SK-N-SH (cell line): ENCODE data around the gene PLA2G4E.

Experiments used
- CTCF ChIP-seq: fragments of 200-600 bp; sonication (generic); IDR thresholded peaks from 2 replicates; pipeline ENCODE4 v1.6.1; 2017; ENCODE audit warnings: antibody characterized with exemption, mild to moderate bottlenecking, moderate library complexity
- POLR2AphosphoS5 ChIP-seq: IDR thresholded peaks from 2 replicates; pipeline ENCODE4 v1.6.1; 2012; ENCODE audit warnings: low read depth, low read length
- SIN3A ChIP-seq: IDR thresholded peaks from 2 replicates; pipeline ENCODE4 v1.6.1; 2012; ENCODE audit warnings: low read depth, mild to moderate bottlenecking, low read length, moderate library complexity, borderline replicate concordance
- TCF12 ChIP-seq: IDR thresholded peaks from 2 replicates; pipeline ENCODE4 v1.4.0; 2012
- YY1 ChIP-seq: IDR thresholded peaks from 2 replicates; pipeline ENCODE4 v1.4.0; 2012; ENCODE audit warnings: low read depth, mild to moderate bottlenecking
- ZBTB33 ChIP-seq: IDR thresholded peaks from 2 replicates; pipeline ENCODE4 v1.4.0; 2012; ENCODE audit warnings: low read depth, borderline replicate concordance

- TF ChIP-seq CTCF = no peak
- no peak for TF ChIP-seq POLR2AphosphoS5
- TF ChIP-seq TCF12 = no peak
- no peak for TF ChIP-seq YY1
- TF ChIP-seq ZBTB33 = no peak
- TF ChIP-seq SIN3A = no peak
These were observed 9.8 kb downstream of the PLA2G4E start for GRCh38 chr15:42011074-42011473.
